Esophagus muscularis mucosa (tissue), 4 donors: ENCODE data around the gene DCAF15.

ENCODE experiments used
- EP300 ChIP-seq: sonication (generic); formaldehyde crosslinking; IDR thresholded peaks from one replicate; pipeline ENCODE4 v1.6.1; 2017; ENCODE audit warnings: antibody characterized with exemption
- POLR2A ChIP-seq: fragments of 450-650 bp; IDR thresholded peaks from one replicate; pipeline ENCODE4 v1.6.1; 2017; ENCODE audit warnings: antibody characterized with exemption, moderate library complexity, mild to moderate bottlenecking, low read depth
- POLR2AphosphoS5 ChIP-seq, 2 donors: sonication (generic); formaldehyde crosslinking; IDR thresholded peaks; one replicate each; pipeline ENCODE4 v1.6.1; 2017; ENCODE audit warnings: antibody characterized with exemption in 2 of 2
- TF ChIP-seq, protein P1 (sequence below), 3 experiments: fragments of 200-600 bp in 2 of 3; fragments of 450-650 bp in 1 of 3; sonication (generic) in 2 of 3; IDR thresholded peaks; one replicate each; pipeline ENCODE4 v1.5.1; 2017 to 2019; ENCODE audit warnings: antibody characterized with exemption in 3 of 3, mild to moderate bottlenecking in 2 of 3, moderate library complexity in 1 of 3

GRCh38 chr19:13959141-13959961 lies 7.0 kb downstream of the DCAF15 start:
- TF ChIP-seq, protein P1, sequence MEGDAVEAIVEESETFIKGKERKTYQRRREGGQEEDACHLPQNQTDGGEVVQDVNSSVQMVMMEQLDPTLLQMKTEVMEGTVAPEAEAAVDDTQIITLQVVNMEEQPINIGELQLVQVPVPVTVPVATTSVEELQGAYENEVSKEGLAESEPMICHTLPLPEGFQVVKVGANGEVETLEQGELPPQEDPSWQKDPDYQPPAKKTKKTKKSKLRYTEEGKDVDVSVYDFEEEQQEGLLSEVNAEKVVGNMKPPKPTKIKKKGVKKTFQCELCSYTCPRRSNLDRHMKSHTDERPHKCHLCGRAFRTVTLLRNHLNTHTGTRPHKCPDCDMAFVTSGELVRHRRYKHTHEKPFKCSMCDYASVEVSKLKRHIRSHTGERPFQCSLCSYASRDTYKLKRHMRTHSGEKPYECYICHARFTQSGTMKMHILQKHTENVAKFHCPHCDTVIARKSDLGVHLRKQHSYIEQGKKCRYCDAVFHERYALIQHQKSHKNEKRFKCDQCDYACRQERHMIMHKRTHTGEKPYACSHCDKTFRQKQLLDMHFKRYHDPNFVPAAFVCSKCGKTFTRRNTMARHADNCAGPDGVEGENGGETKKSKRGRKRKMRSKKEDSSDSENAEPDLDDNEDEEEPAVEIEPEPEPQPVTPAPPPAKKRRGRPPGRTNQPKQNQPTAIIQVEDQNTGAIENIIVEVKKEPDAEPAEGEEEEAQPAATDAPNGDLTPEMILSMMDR (IDR thresholded peaks at IDR 0.05) = no peak
- TF ChIP-seq POLR2A (no peak), POLR2AphosphoS5 (IDR thresholded peaks at IDR 0.05) (no peak), EP300 (no peak)
